Left colon (tissue), 2 donors: ENCODE measurements around the gene PMPCA. TPM values are rescaled to one million over a fixed set of nuclear protein-coding genes. Genes with fewer than 3 reads are reported as not detected.
A peak's percentile ranks its signal among the peaks of the same experiment; 100 is the strongest.

Experiments
- ATAC-seq: fragments of 200-7000 bp; cut with Tn5 transposase; one replicate; pipeline ENCODE4 v1.9.1; 2020; ENCODE audit warnings: mild to moderate bottlenecking, moderate library complexity
- DNase-seq, 2 donors: peaks; one replicate each; pipeline ENCODE4 v3.0.0-alpha.2; 2020
- intact Hi-C, 2 donors: fragments of 100-400 bp; cut with DNase I in 1 of 2; cut with micrococcal nuclease in 1 of 2; formaldehyde crosslinking; loops; one replicate each; pipeline versions ENCODE4 v1.11.2 to v1.14.0; 2022; cut with DNase I, micrococcal nuclease
- total RNA-seq, 2 donors: library from RNA; stranded (reverse); fragmentation: NEBNext Ultra II Directional; extraction: Animal tissue kit (Norgen Biotek cat#: 25700); gene quantifications; one replicate each; pipeline ENCODE4 v1.2.1, GENCODE V29; 2021
- donor health status: DM: no; HTN: no; CAD: no.
- donor health status: DM: yes; HTN: yes; CAD: no.

The PMPCA gene
- total RNA-seq, 2 donors from 2014 or later = 43.4 to 52.5 TPM

DNA sequence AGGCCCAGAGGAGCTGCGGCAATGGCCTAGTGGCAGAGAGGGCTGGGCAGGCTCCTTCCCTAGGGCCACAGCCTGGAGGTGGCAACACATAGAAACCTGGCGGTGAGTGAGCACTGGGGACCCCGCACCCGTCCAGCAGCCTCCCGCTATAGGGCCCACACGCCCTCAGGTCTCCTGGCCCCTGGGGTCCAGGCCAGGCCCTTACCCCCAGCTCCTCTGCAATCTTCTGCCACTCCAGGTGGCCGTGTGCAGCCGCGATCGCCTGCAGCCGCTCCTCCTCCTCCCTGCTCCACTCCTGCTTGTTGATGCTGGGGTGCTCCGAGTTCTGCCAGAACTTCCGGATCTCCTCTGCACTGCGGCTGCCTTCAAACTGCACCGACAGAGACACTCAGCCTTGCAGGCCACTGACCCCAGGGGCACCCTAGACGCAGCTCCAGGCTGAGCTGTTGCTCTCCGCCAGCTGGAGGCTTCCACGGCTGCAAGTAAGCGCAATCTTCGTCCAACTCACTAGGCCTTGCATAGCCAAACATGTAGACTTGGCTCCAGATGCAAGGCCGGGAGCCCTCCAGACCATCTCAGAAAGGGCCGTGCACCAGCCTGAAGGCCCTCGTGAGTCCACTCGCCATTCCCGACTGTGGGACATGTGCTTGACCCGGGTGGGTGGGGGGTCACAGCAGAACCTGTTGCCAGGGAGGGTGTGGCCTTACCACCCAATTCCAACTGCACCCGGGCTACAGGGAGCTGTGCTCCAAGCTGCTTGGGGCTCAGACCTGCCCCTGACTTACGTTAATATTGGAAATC is 18.5 kb upstream of the PMPCA start:
- DNase-seq (no peak), ATAC-seq (no peak)
- intact Hi-C loops = no loop called here

DNA sequence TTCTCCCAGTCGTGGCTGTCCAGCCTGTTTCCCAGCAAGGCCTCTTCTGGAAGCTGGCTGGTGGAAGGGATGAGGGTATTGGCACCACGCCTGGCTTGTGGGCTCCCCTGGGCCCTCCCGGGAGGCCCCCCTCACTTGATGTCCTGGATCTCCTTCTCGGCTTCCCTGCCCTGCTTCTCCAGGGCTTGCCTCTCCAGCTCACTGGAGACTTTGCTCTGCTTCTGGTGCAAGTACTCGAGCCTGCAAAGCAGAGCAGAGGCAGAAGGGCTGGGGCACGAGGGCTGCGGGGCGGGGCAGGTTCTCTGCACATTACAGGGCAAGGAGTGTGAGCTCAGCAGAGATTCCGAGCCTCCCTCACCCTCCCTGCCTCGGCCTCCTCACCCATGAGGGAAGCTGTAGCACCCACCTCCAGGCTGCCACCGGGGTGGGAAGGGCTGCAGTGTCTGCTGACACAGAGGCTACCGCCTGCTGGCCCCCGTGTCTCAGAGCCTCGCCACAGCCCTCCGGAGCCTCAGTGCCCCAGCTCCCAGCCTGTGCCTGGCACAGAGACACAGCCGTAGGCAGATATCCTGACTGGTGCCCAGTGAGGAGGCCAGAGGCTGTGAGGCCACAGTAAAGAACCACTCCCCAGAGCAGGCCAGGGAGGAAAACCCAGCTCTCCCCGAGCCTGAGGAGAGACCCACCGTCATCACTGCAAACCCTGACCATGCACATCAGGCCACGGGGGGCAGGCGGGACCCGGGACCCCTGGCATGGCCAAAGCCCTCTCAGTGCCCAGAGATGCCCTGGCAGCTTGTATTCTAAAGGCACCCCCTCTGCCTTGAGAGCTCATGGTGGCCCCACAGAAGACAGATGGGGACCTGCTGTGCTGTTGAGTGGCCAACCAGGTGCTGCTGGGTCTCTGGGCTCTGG is 17.7 kb upstream of the PMPCA start:
- no peak for DNase-seq
- intact Hi-C loops = no loop called here
- ATAC-seq = no peak

DNA sequence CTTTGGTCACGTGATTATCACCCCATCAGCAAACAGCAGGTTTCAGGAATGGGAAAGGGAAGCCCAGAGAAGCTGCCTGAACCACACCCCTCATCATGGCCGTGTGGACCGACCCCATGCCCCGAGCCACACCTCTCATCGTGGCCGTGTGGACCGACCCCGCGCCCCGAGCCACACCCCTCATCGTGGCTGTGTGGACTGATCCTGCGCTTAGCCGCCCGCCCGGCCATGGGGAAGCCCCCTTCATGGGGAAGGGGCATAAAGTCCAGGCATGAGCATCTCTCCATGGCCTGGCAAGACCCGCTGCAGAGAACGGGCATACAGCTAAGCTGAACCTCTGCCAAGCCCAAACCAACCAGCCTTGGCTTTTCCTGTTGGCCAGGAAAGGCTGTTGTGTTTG is 16.9 kb upstream of the PMPCA start:
- DNase-seq (no peak), ATAC-seq (no peak)
- intact Hi-C loops = no loop called here

DNA sequence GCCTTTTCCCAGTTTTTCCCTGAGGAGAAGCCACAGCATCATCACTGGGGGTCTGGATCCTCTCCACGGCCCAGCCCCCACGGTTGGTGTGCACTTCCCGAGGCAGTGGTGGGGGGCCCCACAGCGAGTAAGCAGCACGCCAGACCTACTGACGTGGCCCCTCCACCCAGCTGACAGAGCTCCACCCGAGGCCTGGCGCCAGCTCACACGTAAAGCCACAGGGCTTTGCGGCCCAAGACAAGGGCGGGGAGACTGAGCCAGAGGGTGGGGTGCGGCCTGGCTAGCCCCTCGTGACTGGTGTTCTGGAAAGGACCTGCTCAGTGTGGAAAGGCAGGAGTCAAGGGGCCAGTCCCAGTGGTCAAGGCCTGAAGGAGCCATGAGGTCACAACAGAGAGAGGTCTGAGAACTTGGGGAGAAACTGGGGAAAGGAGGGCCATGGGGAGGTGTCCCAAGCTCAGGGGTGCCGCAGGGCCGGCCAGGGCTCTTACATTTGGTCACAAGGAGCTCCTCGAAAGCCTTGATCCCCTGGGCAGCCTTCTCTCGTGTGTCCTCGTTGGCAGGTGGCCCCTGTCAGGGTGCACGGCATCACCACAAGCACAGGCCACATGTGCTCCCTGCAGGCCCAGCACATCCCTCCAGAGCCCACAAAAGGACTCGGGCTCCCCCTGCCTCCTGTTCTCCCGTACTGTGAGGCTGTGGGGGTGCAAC is 16.0 kb upstream of the PMPCA start:
- ATAC-seq (no peak), DNase-seq (no peak)
- intact Hi-C loops = no loop called here

DNA sequence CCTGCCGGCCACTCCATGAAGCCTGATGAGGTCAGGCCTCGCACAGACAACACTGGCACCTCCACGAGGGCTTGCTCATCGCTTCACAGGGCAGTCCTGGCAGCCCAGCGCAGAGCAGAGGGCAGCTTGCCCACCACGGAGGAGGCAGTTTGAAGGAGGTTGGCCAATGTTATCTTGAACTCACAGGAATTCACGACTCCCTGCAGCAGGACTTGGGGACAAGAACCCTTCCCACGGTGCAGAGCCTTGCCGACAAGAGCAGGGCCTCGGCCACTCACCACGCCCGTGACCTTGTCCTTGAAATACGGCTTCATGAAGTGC is 15.5 kb upstream of the PMPCA start:
- DNase-seq = no peak
- intact Hi-C loops = no loop called here
- ATAC-seq = no peak

DNA sequence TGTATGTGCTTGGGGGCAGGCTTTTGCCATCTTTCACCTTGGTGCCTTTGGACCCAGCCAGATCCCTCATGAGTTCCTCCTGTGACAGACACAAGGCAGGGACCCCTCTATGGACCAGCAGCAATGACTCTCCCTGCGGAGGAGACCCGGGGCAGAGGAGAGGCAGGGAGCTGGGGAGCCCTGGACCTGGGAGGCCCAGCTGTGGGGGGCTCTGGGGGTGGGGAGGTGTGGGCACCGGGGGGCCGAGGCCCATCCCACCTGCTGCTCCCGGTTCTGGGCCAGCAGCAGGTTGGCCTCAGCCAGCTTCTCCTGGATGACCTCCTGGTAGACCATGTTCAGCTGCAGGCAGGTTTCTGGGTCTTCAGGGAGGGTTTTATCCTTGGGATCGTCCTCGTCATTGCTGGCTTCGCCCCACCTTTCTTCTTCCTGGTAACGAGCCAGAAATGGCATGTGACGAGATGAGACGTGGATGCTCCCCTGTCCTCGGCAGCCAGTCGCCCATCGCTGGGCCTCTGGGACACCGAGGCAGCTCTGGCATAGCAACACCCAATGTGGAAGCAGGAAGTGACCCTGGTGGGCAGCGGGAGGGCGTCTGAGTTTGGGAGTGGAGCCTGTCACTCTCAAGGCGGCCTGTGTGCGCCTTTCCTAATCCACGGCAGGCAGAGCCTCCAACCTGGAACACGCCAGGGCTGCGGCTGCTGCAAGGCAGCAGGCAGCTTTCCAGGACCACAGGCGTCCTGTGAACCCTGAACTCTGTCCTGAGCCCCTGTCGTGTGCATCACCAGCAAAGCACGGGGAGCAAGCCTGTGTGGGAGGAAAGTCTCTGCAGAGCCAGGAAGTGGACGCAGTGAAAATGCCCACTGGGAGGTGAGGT is 14.9 kb upstream of the PMPCA start:
- ATAC-seq (no peak), DNase-seq (peak in 1 of 2 donors; percentile 25)
- intact Hi-C loops = no loop called here

DNA sequence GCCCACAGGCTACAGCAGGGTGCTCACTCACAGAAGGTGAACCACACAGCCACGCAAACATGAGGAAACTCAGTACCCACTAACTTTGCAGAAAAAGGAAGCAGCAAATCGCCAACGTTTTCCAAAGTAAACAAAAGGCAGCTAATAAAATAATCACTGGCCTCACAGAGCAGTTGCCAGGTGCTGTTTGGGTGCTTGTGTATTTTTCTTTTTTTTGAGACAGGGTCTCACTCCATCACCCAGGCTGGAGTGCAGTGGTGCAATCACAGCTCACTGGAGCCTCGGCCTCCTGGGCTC is 14.3 kb upstream of the PMPCA start:
- ATAC-seq (peak; percentile 38), DNase-seq (no peak)
- intact Hi-C loops = no loop called here

DNA sequence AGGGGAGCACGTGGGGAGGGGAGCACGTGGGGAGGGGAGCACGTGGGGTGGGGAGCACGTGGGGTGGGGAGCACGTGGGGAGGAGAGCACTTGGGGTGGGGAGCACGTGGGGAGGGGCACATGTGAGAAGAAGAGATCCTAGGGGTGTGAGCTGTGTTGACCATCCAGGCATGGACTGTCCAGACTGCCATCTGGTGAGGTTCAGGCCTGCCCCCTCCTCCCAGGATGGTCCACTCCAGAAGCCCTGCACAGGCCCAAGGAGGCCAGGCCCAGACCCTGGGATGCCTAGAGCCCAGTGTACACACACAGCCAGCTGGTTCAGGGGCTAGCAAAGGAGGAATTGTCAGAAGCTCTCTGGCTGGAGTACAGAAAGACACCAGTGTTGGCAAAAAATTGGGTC is 12.8 kb upstream of the PMPCA start:
- DNase-seq = no peak
- intact Hi-C loops = no loop called here
- ATAC-seq = no peak

DNA sequence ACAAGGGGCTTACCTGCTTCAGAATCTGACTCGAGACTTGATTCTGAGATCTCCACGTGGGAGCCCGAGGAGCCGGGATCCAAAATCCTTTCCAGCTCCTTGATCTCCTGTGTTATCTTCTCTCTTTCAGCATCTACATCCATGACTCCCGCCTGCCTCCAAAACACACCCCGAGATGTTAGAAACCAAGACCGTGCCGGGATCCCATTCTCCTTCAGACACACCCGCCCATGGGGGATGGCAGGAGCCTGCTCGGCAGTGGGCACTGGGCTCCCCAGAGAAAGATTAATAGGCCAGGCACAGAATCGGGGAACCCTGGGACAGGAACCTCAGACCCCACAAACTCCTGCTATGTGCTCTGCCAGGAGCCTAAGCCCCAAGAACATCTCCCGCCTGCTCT is 12.2 kb upstream of the PMPCA start:
- no peak for DNase-seq
- intact Hi-C loops = no loop called here
- ATAC-seq = no peak

DNA sequence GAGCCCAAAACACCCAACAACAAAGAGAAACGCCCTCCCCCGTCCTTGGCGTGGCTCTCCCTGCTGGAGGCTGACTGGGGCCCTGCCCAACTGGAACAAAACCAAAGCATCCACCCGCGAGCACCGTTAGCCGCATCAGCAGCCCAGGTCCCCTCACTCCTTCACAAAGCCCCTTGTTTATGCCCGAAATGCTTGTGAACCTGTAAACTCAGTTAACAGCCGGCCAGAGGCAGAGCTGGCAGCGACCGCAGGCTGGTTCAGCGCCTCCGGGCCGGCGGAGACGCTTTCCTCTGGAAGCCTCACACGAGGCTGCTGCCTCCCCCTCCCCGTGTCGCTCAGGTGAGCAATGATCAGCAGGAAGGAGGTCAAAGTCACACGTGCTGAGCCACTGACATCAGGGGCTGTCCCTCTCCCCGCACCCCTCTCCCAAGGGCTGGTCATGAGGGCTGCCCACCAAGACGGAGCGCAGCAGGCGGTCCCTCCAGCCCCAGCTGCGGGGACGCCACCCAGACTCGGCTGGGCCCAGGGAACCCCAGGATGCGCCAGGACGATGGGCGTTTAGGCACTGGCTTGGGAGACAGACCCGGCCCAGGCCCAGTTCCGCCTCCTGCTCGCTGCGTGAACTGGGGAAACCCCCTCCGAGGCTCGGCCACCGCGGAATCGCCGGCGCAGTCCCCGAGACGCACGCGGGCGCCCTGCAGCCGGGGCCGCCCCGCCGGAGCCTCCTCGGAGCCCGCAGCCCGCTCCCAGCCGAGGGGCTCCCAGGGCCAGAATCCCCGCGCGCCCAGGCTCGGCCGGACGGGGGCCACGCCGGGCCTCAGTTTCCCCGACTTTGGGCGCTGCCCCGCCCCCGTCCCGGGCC is 11.1 kb upstream of the PMPCA start:
- ATAC-seq (peak; percentile 21), DNase-seq (peak in 1 of 2 donors; percentile 28)
- intact Hi-C loops = no loop called here

DNA sequence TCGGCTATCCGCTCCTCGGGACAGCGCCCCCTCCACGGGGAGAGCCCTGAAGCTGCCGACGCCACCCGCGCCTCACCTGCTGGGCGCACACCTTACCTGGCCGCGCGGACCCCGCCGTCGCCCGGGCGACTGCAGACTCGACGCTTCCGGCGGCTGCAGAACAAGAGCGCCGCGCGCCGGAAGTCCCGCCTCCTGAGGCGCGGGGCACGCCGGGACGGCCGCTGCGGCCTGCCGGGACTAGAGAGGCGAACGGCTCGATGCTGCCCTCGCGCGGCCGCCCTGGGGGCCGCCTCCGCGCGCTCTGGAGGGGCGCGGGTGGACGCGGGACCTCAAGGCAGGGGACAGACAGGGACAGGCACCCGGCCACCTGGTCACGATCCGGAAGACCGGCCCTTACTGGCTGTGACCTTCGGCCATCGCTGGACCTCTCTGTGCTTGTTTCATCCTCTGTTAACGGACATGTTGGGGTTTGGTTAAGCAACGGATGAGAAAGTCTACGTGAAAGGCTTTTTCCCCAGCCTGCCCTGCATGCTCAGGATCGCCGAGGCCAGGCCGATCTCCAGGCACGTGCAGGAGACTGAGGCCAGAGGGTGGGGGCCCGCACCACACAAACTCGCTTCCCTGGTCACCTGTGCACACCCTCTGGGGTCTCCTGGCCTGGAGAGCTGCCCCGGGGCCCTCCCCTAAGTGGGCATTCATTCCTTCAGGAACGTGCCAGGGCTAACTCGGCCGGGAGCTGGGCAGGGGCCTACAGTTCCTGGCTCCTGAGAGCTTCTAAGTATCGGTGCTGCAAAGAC is 10.2 kb upstream of the PMPCA start, which contains the start of gene SNAPC4:
Gene SNAPC4, minus strand, starts transcription at position 133 of the 797 bp plus-strand sequence. CDS start 1,742 bp downstream, outside the sequence.
- ATAC-seq (peak; percentile 89), DNase-seq (peak; percentile 76 to 88)
- intact Hi-C loops = no loop called here

DNA sequence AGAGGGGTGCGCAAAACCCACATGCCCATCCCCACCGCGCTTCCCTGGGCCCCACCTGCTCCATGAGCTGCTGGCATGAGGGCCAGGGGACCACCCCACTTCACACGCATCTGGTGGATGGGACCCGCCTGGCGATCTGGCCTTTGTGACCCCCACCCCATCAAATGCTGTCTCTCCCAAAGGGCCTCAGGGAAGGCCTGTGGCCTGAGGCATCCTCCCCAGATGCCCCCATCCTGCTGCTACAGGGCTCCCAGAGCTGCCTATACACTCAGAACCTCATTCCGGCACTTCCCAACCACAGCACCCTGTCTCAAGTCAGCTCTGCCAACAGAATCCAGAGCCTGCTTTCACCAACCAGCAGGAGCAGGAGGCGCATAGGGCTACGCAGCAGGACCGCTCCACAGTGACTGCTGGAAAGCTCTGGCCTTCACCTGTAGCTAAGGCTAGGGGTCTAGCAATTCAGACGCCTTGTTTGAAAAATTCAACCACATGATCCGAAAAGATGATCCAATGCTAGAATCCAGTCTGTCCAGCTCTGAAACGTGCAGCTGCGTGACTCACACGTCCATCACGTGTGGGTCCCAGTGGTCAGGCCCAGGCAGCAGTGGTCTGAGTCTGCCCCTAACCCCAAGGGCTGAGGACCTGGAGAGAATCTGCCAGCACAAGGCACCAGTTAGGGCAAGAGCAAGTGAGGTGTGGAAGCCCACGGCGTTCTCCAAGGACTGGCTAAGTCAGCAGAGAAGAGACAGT is 9.1 kb upstream of the PMPCA start:
- ATAC-seq (no peak), DNase-seq (no peak)
- intact Hi-C loops = no loop called here

DNA sequence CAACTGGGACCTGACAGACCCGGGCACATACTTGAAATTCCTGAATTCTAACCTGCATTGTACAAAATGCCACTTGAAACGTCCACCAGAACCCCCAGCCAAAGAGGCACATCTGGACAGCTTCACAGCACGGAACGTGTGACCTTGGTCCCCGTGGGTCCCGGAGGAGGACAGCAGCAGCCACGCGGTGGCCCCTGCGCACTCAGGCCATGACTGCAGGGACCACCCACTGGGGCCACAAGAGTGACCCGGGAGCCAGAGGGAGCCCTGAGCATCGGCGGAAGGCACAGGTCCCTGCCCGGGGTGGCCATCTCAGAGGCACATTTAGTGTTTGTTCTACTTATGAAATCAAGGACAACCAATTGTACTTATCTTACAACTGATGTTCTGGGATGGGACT is 8.4 kb upstream of the PMPCA start:
- intact Hi-C loops = no loop called here
- ATAC-seq (no peak), DNase-seq (no peak)

DNA sequence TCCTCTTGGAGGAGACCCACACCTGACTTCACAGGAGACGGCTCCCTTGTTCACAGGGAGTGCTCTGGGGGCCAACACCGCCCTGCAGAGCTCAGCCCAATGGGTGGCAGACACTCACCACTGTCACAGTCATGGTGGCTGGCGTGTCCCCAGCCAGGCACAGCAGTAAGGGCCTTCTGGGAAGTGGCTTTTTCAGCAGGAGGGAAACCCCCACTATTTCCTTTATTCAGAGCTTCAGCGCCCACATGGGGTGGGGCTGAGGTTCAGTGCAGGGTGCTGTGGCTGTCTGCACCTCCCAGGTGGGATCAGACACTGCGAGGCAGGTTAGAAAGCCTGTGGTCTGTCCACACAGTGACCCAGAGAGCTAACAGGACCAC is 6.9 kb upstream of the PMPCA start:
- ATAC-seq (no peak), DNase-seq (no peak)
- intact Hi-C loops = no loop called here

DNA sequence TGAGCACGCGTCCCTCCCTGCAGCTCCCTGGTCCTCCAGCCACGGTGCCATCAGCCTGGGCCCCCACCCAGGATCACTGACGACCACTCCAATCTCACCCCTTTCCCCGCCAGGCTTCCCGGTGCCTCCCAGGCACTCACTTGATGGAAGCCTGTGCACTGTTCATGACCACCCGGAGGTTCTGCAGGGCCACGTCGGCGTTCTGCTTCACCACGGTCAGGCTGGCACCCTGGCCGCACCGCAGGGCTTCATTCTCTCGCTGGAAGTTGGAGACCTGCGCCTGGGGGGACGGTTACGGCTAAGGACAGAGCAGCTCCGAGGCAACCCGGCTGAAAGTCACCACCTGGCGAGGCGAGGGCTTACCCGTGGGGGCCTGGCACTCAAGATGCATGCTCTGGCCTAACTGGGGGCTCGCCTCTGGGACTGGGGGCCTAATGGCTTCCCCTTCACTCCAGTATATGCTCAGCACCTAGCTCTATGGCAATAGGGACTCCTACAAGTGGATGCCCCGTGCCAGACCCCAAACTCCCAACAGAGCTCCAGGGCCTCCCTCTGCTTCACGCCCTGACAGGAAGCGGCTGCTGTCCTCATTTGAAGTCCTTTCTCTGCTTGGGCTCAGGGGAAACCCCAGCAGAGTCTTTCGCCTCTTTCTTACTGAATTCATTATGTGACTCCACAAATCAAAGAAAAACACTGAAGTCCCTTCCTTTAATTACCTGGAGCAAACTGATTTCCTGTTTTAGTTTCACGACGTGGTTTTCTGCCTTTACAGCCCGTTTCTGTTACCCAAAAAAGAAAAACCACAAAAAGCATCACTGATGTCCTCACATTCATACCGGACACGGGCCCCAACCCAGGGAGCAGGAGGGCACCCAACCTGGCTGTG is 6.3 kb upstream of the PMPCA start:
- DNase-seq (no peak), ATAC-seq (no peak)
- intact Hi-C loops = no loop called here

DNA sequence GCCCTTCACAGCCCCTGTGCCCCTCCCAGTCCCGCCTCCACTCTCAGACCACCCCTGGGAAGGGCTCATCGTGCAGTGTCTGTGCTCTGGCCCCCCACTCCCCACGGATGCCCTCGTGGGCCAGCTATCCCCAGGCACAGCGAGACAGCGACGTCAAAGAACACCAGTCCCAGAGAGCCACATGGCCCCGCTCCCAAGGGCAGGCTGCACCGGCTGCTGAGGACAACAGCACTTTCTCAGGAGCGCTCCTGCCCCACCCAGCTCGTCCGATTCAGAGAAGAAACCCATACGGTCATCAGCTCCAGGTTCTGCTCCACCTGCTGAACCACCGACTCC is 5.7 kb upstream of the PMPCA start:
- no peak for ATAC-seq
- no peak for DNase-seq
- intact Hi-C loops = no loop called here
